ENCODE results near the gene RNF25.

The RNF25 gene

GRCh38 chr2:218621007-218621406 is 50.8 kb downstream of the RNF25 start:
- no peak for DNase-seq

DNA sequence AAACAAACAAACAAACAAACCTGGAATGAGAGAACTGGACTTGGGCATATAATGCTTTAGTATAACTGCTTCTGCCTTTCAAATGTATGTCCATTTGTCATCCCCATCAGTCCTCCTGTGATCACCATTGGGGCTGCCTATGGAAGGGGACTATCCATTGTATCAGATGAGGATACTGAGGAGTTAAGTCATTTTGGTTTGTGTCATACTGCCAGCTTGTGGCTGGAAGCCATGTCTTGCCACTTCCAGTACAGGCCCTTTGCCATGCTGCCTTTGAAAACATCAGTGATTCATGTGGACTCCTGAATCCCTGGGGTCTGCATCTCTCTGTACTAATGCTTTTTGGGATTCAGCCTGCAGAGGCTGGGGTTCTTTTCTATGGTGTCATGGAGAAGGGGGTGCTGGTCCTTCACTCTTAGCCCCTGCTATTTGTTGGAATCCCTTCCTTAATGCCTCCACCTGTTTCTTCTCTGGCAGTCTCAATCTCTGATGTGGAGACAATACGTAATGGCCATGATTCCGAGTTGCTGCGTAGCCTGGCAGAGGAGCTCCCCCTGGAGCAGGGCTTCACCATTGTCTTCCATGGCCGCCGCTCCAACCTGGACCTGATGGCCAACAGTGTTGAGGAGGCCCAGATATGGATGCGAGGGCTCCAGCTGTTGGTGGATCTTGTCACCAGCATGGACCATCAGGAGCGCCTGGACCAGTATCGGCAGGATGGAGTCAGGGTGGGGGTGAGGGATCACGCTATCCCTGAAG is 53.5 kb downstream of the RNF25 start:
- DNase-seq: no peak

DNA sequence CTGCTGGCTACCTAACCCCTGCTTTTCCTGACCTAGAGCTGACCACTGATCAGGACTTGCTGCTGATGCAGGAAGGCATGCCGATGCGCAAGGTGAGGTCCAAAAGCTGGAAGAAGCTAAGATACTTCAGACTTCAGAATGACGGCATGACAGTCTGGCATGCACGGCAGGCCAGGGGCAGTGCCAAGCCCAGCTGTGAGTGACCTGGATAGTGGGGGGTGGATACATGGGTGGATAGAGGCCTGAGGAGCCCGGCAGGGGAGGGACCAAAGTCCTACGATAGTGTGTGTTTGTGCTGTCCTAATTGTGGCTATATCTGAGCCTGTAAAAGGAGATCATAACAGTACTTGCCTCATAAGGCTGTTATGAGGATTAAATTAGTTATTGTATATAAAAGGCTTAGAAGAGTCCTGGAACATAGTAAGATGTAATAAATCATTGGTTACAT is 55.9 kb downstream of the RNF25 start:
- no peak for DNase-seq

Measured in NCI-H187 (cell line).